ENCODE results near the gene RNF224.

GRCh38 chr9:137194909-137195308 is 32.4 kb upstream of the RNF224 start:
- TF ChIP-seq POLR2A (IDR thresholded peaks at IDR 0.05) = no peak
- TF ChIP-seq, protein P1, sequence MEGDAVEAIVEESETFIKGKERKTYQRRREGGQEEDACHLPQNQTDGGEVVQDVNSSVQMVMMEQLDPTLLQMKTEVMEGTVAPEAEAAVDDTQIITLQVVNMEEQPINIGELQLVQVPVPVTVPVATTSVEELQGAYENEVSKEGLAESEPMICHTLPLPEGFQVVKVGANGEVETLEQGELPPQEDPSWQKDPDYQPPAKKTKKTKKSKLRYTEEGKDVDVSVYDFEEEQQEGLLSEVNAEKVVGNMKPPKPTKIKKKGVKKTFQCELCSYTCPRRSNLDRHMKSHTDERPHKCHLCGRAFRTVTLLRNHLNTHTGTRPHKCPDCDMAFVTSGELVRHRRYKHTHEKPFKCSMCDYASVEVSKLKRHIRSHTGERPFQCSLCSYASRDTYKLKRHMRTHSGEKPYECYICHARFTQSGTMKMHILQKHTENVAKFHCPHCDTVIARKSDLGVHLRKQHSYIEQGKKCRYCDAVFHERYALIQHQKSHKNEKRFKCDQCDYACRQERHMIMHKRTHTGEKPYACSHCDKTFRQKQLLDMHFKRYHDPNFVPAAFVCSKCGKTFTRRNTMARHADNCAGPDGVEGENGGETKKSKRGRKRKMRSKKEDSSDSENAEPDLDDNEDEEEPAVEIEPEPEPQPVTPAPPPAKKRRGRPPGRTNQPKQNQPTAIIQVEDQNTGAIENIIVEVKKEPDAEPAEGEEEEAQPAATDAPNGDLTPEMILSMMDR (IDR thresholded peaks at IDR 0.05) = no peak

All from adrenal gland (tissue), 5 donors.